ENCODE measurements around the gene PARP11. TPM values are rescaled to one million over a fixed set of nuclear protein-coding genes. Genes with fewer than 3 reads are reported as not detected.

PARP11 gene
- total RNA-seq, 4 donors from 2014 or later, result 4.3 to 10.7 (median 5.7) TPM

GRCh38 chr12:3768911-3769447, 104.2 kb downstream of the PARP11 start:
- DNase-seq (ENCODE audit: low spot score in 2 of 2), result no peak
- TF ChIP-seq CTCF (IDR thresholded peaks at IDR 0.05) (no peak), POLR2A (IDR thresholded peaks at IDR 0.05) (no peak), EP300 (IDR thresholded peaks at IDR 0.05) (no peak)
- H3K4me1 ChIP-seq, result no peaks in the 10 kb centered on the region
- H3K9me3 ChIP-seq, result no peaks in the 10 kb centered on the region
- H3K27me3 ChIP-seq, result no peaks in the 10 kb centered on the region
- 86 to 87% methylated on average over 3 of the region's 3 CpGs for WGBS, 2 donors
- H3K4me3 ChIP-seq, result no peak overlapping the region
- no peaks in the 10 kb centered on the region for H3K36me3 ChIP-seq
- no peak overlapping the region for H3K27ac ChIP-seq

GRCh38 chr12:3761116-3761735, 112.0 kb downstream of the PARP11 start:
- Histone ChIP-seq H3K4me3 (no peak overlapping the region), H3K27me3 (no peaks in the 10 kb centered on the region), H3K36me3 (no peaks in the 10 kb centered on the region), H3K9me3 (no peaks in the 10 kb centered on the region), H3K27ac (no peak overlapping the region), H3K4me1 (peaks cover 0 to 9% (median 0%) of the 10 kb centered on the region in 4 donors)
- DNase-seq (ENCODE audit: low spot score in 2 of 2), result no peak
- TF ChIP-seq CTCF (IDR thresholded peaks at IDR 0.05) (no peak), POLR2A (IDR thresholded peaks at IDR 0.05) (no peak), EP300 (IDR thresholded peaks at IDR 0.05) (no peak)
- WGBS, 2 donors, result 35 to 47% methylated on average over 6 to 7 of the region's 7 CpGs

GRCh38 chr12:3759878-3760277, 113.3 kb downstream of the PARP11 start:
- Histone ChIP-seq H3K27ac (no peak overlapping the region), H3K27me3 (no peaks in the 10 kb centered on the region), H3K4me3 (no peak overlapping the region), H3K4me1 (peaks cover 0 to 9% (median 0%) of the 10 kb centered on the region in 4 donors), H3K9me3 (no peaks in the 10 kb centered on the region), H3K36me3 (no peaks in the 10 kb centered on the region)
- TF ChIP-seq POLR2A (IDR thresholded peaks at IDR 0.05) (no peak), CTCF (IDR thresholded peaks at IDR 0.05) (no peak), EP300 (IDR thresholded peaks at IDR 0.05) (no peak)
- WGBS, 2 donors, result 64 to 77% methylated on average over 2 of the region's 2 CpGs
- DNase-seq (ENCODE audit: low spot score in 2 of 2), result no peak

Other genes starting within 250 kb of the PARP11 start
- 1 to 10 TPM; 2.6 to 6.3 (median 4.2) TPM for gene CRACR2A, start 120.3 kb downstream of the PARP11 start, total RNA-seq